ENCODE data around the gene LRRC4B. TPM values are rescaled to one million over a fixed set of nuclear protein-coding genes. Genes with fewer than 3 reads are reported as not detected.

The LRRC4B gene
- total RNA-seq, 4 donors from 2014 or later: 0.84 to 1.6 (median 1.4) TPM

GRCh38 chr19:50490991-50491472 lies 77.2 kb downstream of the LRRC4B start:
- no peak for ATAC-seq (ENCODE audit: low FRiP score)
- DNase-seq (ENCODE audit: low spot score): no peak
- no peak for TF ChIP-seq CTCF (IDR thresholded peaks at IDR 0.05)

- no peak for ATAC-seq (ENCODE audit: low FRiP score)
- DNase-seq (ENCODE audit: low spot score): no peak
- no peak for TF ChIP-seq CTCF (IDR thresholded peaks at IDR 0.05)
These were observed 77.8 kb downstream of the LRRC4B start for GRCh38 chr19:50490411-50490811.

- no peak for TF ChIP-seq CTCF (IDR thresholded peaks at IDR 0.05)
- DNase-seq (ENCODE audit: low spot score): no peak
- ATAC-seq (ENCODE audit: low FRiP score): no peak
These were observed 78.7 kb downstream of the LRRC4B start for GRCh38 chr19:50489461-50490011.

- DNase-seq (ENCODE audit: low spot score): no peak
- TF ChIP-seq CTCF (IDR thresholded peaks at IDR 0.05): no peak
- no peak for ATAC-seq (ENCODE audit: low FRiP score)
These were observed 79.6 kb downstream of the LRRC4B start for GRCh38 chr19:50488389-50489194.

GRCh38 chr19:50486823-50487515 lies 81.3 kb downstream of the LRRC4B start:
- ATAC-seq (ENCODE audit: low FRiP score) (no peak), DNase-seq (ENCODE audit: low spot score) (no peak)
- no peak for TF ChIP-seq CTCF (IDR thresholded peaks at IDR 0.05)

GRCh38 chr19:50485284-50485955 lies 82.8 kb downstream of the LRRC4B start:
- no peak for TF ChIP-seq CTCF (IDR thresholded peaks at IDR 0.05)
- DNase-seq (ENCODE audit: low spot score) (no peak), ATAC-seq (ENCODE audit: low FRiP score) (no peak)

Measured in omental fat pad (tissue), 4 donors.